ENCODE data around the gene CCDC68. TPM values are rescaled to one million over a fixed set of nuclear protein-coding genes. Genes with fewer than 3 reads are reported as not detected.

The CCDC68 gene
- total RNA-seq, 1 experiment from 2014 or later, result not detected

GRCh38 chr18:54852780-54853675 lies 106.2 kb downstream of the CCDC68 start:
- ChIA-PET POLR2A (ENCODE audit: low non-redundant PET) (no interaction called here), CTCF (no interaction called here)
- Histone ChIP-seq H3K4me3 (ENCODE audit: low read depth, low read length, poor library complexity, severe bottlenecking) (no peak overlapping the region), H3K27ac (ENCODE audit: low read depth, low read length, poor library complexity, severe bottlenecking) (no peak overlapping the region), H3K27me3 (replicated peaks; ENCODE audit: insufficient read depth, low read depth, low read length, poor library complexity) (no peaks in the 10 kb centered on the region), H3K9me3 (ENCODE audit: low read depth, low read length, poor library complexity, severe bottlenecking) (no peaks in the 10 kb centered on the region), H3K36me3 (ENCODE audit: insufficient read depth, low read length, poor library complexity, severe bottlenecking) (no peaks in the 10 kb centered on the region), H3K4me1 (ENCODE audit: insufficient read depth, low read length, poor library complexity, severe bottlenecking) (no peaks in the 10 kb centered on the region)
- intact Hi-C loops (cut with micrococcal nuclease; ENCODE audit: unreplicated experiment), result no loop called here
- peak; percentile 5 for DNase-seq (ENCODE audit: low spot score)
- TF ChIP-seq, protein P1, sequence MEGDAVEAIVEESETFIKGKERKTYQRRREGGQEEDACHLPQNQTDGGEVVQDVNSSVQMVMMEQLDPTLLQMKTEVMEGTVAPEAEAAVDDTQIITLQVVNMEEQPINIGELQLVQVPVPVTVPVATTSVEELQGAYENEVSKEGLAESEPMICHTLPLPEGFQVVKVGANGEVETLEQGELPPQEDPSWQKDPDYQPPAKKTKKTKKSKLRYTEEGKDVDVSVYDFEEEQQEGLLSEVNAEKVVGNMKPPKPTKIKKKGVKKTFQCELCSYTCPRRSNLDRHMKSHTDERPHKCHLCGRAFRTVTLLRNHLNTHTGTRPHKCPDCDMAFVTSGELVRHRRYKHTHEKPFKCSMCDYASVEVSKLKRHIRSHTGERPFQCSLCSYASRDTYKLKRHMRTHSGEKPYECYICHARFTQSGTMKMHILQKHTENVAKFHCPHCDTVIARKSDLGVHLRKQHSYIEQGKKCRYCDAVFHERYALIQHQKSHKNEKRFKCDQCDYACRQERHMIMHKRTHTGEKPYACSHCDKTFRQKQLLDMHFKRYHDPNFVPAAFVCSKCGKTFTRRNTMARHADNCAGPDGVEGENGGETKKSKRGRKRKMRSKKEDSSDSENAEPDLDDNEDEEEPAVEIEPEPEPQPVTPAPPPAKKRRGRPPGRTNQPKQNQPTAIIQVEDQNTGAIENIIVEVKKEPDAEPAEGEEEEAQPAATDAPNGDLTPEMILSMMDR (conservative IDR thresholded peaks at IDR 0.05; ENCODE audit: low read depth, low read length), result no peak
- TF ChIP-seq EZH2 (IDR thresholded peaks at IDR 0.05; ENCODE audit: borderline replicate concordance, low read depth, low read length, poor library complexity, severe bottlenecking), result no peak
- BruUV-seq (replicated peaks), result no TSS peak

Other genes with a start within 250 kb of the CCDC68 start
- gene RAB27B, start 131.0 kb downstream of the CCDC68 start, total RNA-seq (2021), result 0.04 TPM in 1 of 2 replicates, not detected in the other

All from A673 (cell line).